ENCODE measurements around the gene ABCD1. TPM values are rescaled to one million over a fixed set of nuclear protein-coding genes. Genes with fewer than 3 reads are reported as not detected.
"Not testable (repeated sequence)": the region's sequence is repeated elsewhere in the genome, so short reads cannot be mapped to it uniquely, and the experiment has no call there.

The ABCD1 gene
- total and polyA plus RNA-seq, 10 of the 15 experiments (the other 5 are each of a cell fraction or from before 2014, with no cell fraction given), result 0.13 to 6.5 (median 1.4) TPM

DNA sequence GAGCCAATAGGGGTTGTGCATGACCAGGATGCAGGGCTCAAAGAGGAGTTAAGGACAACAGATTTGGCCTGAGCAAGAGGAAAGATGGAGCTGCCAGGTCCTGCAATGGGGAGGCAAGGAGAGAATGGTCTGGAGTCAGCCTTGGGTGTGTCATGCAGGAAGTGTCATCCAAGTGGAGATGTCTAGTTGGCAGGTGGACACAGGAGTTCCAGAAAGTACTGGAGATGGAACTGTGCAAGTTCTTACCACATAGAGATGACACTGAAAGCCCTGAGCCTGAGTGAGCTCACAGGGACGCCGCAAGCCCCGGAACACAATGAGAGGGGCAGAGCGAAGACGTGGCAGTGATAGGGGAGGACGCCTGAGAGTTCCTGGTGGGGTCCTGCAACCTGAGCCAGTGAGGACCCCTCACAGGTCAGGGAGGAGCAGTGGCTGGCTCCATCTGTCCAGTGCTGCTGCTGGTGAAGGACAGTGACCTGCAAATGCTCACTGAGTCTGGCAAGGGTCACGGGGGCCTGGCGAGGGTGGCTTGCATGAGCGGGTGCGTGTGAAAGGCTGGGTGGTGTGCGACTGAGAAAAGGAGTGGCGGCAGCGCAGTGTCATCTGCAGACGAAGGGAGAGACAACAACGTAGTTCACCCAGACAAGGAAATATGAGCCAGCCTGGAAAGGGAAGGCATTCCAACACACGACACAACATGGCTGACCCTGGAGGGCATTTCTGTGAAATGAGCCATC is 27.5 kb upstream of the ABCD1 start:
- POLR2A ChIA-PET; H3K79me2 ChIP-seq (ENCODE audit: control insufficient read depth, insufficient read depth, low read length); H4K20me1 ChIP-seq (ENCODE audit: control insufficient read depth, insufficient read depth); DNase-seq (ENCODE audit: low read depth, low spot score); H3K4me3 ChIP-seq; CTCF ChIA-PET; H3K4me2 ChIP-seq (ENCODE audit: control insufficient read depth, insufficient read depth); H3K36me3 ChIP-seq (ENCODE audit: control insufficient read depth in 2 of 2, insufficient read depth in 2 of 2, low read length in 1 of 2); H3K4me1 ChIP-seq (ENCODE audit: control insufficient read depth, insufficient read depth, low read length); FAIRE-seq; H3K27me3 ChIP-seq (replicated peaks in 1 of 2; ENCODE audit: control insufficient read depth in 2 of 2, insufficient read depth in 2 of 2, low read length in 1 of 2); intact Hi-C loops (cut with micrococcal nuclease; ENCODE audit: unreplicated experiment); H2AFZ ChIP-seq (ENCODE audit: control insufficient read depth, low read depth, low read length); H3K27ac ChIP-seq (ENCODE audit: control insufficient read depth, insufficient read depth); in situ Hi-C loops (cut with MboI); BruUV-seq (replicated peaks); SMC1A ChIA-PET (ENCODE audit: uncharacterized antibody, unreplicated experiment); H3K9me3 ChIP-seq (replicated peaks; ENCODE audit: control insufficient read depth, insufficient read depth, low read length); ATAC-seq; RAD21 ChIA-PET (ENCODE audit: unreplicated experiment); H3K9ac ChIP-seq (ENCODE audit: control insufficient read depth, insufficient read depth, low read length): not testable (repeated sequence)
- WGBS (ENCODE audit: insufficient coverage, insufficient replicate concordance, low lambda C conversion rate, missing lambda C conversion rate), result 69% methylated on average over 16 of the region's 16 CpGs

- Histone ChIP-seq H2AFZ (ENCODE audit: control insufficient read depth, low read depth, low read length) (no peak overlapping the region), H3K4me3 (no peak overlapping the region), H3K9me3 (replicated peaks; ENCODE audit: control insufficient read depth, insufficient read depth, low read length) (no peaks in the 10 kb centered on the region), H4K20me1 (ENCODE audit: control insufficient read depth, insufficient read depth) (no peaks in the 10 kb centered on the region), H3K79me2 (ENCODE audit: control insufficient read depth, insufficient read depth, low read length) (no peaks in the 10 kb centered on the region), H3K36me3 (ENCODE audit: control insufficient read depth in 2 of 2, insufficient read depth in 2 of 2, low read length in 1 of 2) (peaks cover 0 to 2% of the 10 kb centered on the region in 2 experiments; a peak in 2 of 4 replicates), H3K9ac (ENCODE audit: control insufficient read depth, insufficient read depth, low read length) (no peak overlapping the region), H3K27me3 (replicated peaks in 1 of 2; ENCODE audit: control insufficient read depth in 2 of 2, insufficient read depth in 2 of 2, low read length in 1 of 2) (no peaks in the 10 kb centered on the region), H3K27ac (ENCODE audit: control insufficient read depth, insufficient read depth) (no peak overlapping the region), H3K4me2 (ENCODE audit: control insufficient read depth, insufficient read depth) (no peak overlapping the region), H3K4me1 (ENCODE audit: control insufficient read depth, insufficient read depth, low read length) (no peaks in the 10 kb centered on the region)
- ATAC-seq, result no peak
- ChIA-PET POLR2A (no interaction called here), CTCF (no interaction called here), SMC1A (ENCODE audit: uncharacterized antibody, unreplicated experiment) (no interaction called here), RAD21 (ENCODE audit: unreplicated experiment) (no interaction called here)
- DNase-seq (ENCODE audit: low read depth, low spot score), result no peak
- BruUV-seq (replicated peaks), result no TSS peak
- 60% methylated on average over 15 of the region's 16 CpGs for WGBS (ENCODE audit: insufficient coverage, insufficient replicate concordance, low lambda C conversion rate, missing lambda C conversion rate)
- intact Hi-C loops (cut with micrococcal nuclease; ENCODE audit: unreplicated experiment), result no loop called here
- FAIRE-seq, result no peak
- in situ Hi-C loops (cut with MboI), result no loop called here
- TF ChIP-seq SRF (IDR thresholded peaks at IDR 0.05; ENCODE audit: low read depth in 2 of 2, low read length in 2 of 2) (no peak), HDGF (IDR thresholded peaks at IDR 0.05) (no peak), CHD2 (IDR thresholded peaks at IDR 0.05; ENCODE audit: borderline replicate concordance, low read depth, low read length) (no peak), MEF2B (IDR thresholded peaks at IDR 0.05; ENCODE audit: partially characterized antibody, poor library complexity, severe bottlenecking) (no peak), BRCA1 (IDR thresholded peaks at IDR 0.05; ENCODE audit: low read depth, low read length) (no peak), CBFB (IDR thresholded peaks at IDR 0.05; ENCODE audit: low read depth) (no peak), CUX1 (IDR thresholded peaks at IDR 0.05; ENCODE audit: insufficient replicate concordance, low read depth, low read length) (no peak)
Measured at GRCh38 chrX:153697924-153698865, 26.5 kb upstream of the ABCD1 start.
